Right lobe of liver (tissue), 4 donors: ENCODE measurements around the gene FIBP.
"Not testable (repeated sequence)": the region's sequence is repeated elsewhere in the genome, so short reads cannot be mapped to it uniquely, and the experiment has no call there.

ENCODE experiments used
- CTCF ChIP-seq, 4 donors: fragments of 200-600 bp in 3 of 4; fragments of 450-650 bp in 1 of 4; IDR thresholded peaks; one replicate each; pipeline versions ENCODE4 v1.5.1 to v1.8.0; 2016 to 2022; ENCODE audit warnings: antibody characterized with exemption in 4 of 4, mild to moderate bottlenecking in 2 of 4
- POLR2A ChIP-seq: fragments of 450-650 bp; IDR thresholded peaks from one replicate; pipeline ENCODE4 v1.6.1; 2017; ENCODE audit warnings: antibody characterized with exemption, mild to moderate bottlenecking
- donor health status: DM: no; HTN: no; CAD: no.
- donor health status: DM: no; HTN: no; CAD: no.
- donor health status: DM: no; HTN: yes; CAD: no.

- TF ChIP-seq CTCF (IDR thresholded peaks at IDR 0.05); POLR2A: not testable (repeated sequence)
Measured at GRCh38 chr11:65892137-65892540, 3.9 kb upstream of the FIBP start.
